ENCODE measurements around the gene TRIM63.

DNA sequence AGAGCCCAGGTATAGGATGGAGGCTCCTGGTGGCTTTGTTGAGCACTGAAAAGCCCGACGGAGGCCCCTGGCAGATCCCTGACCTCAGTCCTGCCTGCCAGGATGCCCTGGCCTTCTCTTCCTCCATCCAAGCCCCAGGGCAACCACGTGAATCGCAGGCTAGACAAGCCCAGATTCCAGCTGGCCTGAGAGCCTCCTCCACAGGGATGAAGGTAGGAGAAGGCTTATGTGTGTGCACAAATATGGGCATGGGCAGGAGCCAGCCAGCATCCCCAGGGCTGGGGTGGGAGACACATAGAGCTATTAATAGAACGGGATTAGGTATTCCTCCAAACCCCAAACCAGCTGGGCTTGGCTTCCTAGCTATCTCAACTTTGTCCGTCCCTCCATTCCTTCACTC lies 49.8 kb downstream of the TRIM63 start:
- TF ChIP-seq, protein P1, sequence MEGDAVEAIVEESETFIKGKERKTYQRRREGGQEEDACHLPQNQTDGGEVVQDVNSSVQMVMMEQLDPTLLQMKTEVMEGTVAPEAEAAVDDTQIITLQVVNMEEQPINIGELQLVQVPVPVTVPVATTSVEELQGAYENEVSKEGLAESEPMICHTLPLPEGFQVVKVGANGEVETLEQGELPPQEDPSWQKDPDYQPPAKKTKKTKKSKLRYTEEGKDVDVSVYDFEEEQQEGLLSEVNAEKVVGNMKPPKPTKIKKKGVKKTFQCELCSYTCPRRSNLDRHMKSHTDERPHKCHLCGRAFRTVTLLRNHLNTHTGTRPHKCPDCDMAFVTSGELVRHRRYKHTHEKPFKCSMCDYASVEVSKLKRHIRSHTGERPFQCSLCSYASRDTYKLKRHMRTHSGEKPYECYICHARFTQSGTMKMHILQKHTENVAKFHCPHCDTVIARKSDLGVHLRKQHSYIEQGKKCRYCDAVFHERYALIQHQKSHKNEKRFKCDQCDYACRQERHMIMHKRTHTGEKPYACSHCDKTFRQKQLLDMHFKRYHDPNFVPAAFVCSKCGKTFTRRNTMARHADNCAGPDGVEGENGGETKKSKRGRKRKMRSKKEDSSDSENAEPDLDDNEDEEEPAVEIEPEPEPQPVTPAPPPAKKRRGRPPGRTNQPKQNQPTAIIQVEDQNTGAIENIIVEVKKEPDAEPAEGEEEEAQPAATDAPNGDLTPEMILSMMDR (IDR thresholded peaks at IDR 0.05): no peak
- TF ChIP-seq POLR2A (IDR thresholded peaks at IDR 0.05): no peak

All from body of pancreas (tissue), 4 donors.